GM18909 (cell line): Measurements from ENCODE around the gene RTN3.

Source experiments
- ATAC-seq: cut with Tn5 transposase; IDR thresholded peaks from one replicate; pipeline ENCODE4 v1.9.1; 2021; ENCODE audit warnings: mild to moderate bottlenecking; ENCODE audit not compliant: unreplicated experiment, poor library complexity

Gene RTN3

DNA sequence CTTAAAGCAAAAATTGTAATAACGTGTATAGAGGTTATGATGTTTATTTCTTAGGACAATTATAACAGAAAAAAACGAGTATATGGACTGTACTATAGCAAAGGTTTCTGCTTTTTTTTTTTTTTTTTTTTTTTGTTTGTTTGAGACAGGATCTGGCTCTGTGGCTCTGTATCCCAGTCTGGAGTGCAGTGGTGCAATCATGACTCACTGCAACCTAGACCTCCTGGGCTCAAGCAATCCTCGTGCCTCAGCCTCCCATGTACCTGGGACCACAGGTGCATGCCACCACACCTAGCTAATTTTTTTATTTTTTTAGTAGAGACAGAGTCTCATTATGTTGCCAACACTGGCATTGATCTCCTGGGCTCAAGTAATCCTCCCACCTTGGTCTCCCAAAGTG, 48.0 kb downstream of the RTN3 start:
- no peak for ATAC-seq

DNA sequence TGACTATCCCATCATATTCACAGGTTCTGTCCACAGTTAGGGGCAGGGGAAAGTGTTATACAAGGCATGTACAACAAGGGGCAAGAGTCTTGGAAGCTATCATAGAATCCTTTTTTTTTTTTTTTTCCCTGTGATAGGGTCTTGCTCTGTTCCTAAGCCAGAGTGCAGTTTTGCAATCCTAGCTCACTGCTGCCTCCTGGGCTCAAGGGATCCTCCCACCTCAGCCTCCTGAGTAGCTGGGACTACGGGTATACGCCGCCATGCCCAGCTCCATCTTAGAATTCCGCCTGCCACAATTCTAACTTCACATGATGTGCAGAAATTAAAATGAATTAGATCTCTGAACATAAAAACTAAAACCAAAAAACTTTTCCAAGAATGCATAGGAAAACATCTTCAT, 55.6 kb downstream of the RTN3 start:
- no peak for ATAC-seq

DNA sequence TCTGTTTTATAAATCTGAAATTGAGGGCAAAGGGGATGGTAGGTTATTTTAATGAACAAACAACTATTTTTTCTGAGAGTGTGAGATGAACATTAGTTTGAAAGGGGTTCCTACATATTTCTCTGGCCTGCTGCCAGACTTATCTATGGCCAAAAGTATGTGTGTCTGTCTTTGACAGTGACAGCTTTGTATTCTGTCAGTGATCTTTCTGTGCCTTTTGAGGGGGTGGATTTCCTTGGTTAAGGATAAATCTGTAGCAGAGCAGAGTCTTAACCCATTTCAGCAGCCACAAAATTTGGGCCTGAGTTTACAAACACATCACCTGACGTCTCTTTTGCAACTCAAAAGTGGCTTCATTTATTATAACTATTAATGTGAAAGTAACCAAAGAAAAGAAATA, 56.4 kb downstream of the RTN3 start:
- ATAC-seq = no peak

DNA sequence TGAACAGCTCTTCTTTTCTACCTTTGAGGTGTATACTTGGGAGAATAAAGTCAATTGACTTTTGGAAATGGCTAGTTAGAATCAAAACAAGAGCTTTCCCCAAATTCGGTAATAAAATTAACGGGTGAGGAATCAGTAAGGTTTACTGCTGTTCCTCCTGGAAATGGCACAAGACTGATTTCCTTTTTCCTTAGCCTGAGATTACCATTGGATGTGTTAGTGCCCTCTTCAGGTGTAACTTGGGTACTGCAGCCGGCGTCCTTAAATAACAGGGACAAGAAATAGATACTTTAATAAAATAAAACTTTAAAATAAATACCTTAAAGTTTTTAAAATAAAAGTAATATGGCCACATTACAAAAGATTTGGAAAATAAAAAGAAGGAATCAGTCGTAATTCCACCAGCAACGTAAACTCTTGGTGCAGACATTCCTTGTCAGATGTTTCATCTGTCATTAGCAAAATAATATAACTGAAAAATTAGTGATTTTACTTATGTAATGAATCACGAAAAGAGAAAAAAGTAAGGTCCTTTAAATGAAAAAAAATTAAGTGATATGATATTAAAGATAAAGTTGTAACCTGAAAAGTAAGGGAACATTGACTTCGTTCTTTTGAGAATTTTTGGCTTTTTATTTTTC, 57.5 kb downstream of the RTN3 start:
- ATAC-seq = no peak

DNA sequence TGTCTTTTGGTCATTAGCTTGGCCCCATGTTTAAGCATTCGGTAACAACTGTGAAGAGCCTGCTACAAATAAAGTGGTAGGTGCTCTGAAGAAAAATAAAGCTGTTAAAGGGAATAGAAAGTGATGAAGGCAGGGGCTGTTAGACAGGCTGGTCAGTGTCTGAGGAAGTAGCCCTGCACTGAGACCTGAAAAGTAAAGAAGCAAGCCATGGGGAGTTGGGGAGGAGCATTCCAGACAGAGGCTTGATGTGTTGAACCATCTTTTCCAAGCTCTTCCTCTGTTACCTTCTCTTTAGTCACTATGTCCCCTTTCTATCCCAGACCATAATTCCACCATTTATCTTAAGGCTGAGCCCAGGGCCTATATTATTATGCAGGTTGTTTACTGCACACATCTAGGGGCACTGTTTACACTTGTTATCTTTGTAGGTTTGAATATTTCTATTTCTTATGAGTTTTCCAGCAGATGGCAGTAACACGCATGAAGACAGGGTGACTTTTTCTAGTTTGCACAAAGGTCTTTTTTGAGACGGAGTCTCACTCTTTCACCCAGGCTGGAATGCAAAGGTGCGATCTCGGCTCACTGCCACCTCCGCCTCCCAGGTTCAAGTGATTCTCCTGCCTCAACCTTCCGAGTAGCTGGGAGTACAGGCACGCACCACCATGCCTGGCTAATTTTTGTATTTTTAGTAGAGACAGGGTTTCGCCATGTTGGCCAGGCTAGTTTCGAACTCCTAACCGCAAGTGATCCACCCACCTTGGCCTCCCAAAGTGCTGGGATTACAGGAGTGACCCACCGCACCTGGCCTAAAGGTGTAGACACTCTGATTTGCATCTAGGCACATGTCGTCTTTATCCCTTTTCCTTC, 64.2 kb downstream of the RTN3 start:
- ATAC-seq = no peak

DNA sequence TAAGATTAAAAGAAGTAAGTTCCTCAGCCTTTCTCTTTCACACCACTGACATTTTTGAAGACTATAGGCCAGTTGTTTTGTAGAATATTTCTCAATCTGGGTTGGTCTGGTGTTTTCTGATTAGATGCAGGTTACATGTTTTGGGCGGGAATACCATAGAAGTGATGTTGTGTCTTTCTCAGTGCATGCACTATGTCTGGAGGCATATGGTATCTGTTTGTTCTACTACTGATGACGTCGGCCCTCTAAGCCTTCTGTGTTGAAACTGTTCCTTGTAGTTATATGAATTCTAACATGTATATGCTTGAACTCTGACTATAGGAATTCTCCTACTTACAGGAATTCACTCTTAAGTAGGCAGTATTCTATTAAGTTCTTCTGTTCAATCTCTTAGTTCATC, 65.7 kb downstream of the RTN3 start:
- ATAC-seq = no peak

DNA sequence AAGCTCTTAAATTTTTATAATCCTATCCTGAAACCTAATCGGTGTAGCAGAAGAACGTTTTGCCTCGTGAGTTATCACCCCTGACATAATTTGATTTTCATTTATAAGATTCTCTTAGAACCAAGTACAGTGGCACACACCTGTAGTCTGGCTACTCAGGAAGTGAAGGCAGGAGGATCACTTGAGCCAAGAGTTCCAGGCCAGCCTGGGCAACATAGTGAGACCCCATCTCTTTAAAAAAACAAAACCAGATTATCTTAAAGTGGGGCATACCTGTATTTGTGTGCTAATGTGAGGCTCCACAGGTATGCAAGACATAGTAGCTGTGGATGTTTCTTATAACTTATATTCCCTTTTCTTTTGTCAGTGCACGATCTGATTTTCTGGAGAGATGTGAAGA, 68.3 kb downstream of the RTN3 start:
- no peak for ATAC-seq

DNA sequence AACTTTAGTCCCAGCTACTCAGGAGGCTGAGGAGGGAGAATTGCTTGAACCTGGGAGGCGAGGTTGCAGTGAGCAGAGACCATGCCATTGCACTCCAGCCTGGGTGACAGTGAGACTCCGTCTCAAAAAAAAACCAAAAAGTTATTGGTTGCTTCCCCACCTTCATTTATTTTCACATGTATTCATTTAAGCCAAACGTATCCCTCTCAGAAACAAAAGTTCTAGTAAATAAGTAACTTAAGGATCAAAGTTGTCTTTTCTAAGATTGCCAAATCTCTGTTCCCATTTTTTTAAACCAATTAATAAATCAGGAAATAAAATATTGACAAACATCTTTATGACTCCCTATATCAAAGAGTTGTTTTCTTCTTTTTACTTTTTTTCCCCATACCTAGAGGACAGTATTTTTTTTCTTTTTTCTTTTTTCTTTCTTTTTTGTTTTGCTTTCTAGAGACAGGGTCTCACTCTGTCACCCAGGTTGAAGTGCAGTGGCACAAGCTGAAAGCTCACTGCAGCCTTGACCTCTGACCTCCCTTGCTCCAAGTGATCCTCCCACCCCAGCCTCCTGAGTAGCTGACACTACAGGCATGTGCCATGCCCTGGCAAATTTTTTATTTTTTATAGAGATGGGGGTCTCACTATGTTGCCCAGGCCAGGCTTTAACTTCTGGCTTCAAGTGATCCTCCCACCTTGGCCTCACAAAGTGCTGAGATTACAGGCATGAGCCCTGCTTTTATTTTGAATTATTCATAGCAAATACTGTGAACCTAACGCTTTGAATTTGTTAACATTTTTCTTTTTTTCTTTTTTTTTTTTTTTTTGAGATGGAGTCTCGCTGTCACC, 75.8 kb downstream of the RTN3 start:
- ATAC-seq = no peak

DNA sequence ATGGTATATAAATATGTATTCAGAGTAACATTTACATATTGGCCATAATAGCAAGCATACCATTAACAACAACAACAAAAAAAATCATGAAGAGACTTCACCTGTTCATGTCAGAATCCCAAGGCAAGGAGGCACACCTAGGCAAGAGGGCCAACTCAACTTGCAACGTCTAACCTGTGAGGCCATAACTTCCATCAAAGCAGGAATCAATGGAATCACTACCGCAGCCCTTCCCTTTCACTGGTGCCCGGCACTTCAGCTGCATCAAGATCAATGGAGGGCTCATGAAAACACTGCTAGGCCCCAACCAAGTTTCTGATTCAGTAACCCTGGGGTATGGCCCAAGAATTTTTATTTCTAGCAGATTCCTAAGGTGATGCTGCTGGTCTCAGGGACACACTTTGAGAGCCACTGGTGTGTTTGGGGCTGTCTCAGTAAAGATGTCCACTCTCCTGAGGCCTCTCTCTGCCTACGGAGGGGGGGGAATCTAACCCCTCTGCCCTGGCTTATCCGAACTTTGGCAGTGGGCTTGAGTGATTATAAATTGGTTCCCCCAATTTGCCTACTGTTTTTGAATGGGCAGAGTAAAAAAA, 79.3 kb downstream of the RTN3 start:
- ATAC-seq = no peak

DNA sequence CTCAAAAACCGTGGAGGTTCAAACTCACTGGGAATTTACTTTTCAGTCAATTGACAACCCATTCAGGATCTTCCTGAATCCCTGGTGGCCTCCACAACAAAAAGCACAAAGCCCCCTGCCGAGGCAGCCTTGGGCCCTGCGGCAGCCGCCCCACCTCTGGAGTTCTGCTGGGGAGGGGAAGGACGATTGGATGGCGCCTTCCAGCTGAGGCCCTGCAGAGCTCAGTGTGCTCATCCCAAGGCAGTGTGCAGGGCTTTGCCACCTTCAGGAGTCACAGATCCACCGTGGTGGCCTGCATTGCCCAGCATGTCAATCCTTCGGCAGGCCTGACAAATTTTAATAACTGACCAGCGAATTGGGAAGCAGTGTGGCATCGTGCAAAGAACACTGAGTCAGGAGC, 79.9 kb downstream of the RTN3 start:
- no peak for ATAC-seq

DNA sequence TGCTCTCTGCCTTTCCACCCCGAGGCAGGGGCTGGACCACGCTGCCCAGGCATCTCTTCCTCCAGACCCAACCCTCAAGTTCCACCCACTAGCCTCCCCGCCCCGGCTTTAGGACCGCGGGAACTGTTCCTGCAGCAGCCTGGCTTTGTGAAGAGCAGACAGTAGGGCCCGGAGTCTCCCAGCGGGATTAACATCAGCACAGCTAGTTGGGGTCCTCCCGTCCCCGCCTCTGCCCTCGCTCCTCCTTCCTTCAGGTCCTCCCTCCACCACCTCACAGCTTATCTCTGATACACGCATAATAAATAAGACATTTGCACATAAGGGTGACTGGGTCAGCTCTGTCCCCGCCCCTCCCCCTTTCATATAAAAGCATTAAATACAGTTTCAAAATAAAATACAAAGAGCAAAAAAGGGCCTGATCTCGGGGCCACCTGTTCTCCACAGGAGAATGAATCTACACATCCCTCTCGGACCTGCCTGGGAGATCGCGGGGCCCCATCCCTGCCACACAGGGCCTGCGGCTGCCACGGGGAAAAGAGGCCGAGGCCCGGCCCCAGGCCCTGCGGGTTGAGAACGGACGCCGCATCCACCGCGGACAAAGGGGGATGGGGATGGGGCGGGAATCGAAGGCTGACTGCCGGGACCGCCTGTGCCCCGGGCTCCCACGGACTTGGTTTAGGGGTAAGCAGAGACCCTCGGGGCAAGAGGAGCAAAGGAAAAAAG, 80.8 kb downstream of the RTN3 start:
- ATAC-seq = no peak

DNA sequence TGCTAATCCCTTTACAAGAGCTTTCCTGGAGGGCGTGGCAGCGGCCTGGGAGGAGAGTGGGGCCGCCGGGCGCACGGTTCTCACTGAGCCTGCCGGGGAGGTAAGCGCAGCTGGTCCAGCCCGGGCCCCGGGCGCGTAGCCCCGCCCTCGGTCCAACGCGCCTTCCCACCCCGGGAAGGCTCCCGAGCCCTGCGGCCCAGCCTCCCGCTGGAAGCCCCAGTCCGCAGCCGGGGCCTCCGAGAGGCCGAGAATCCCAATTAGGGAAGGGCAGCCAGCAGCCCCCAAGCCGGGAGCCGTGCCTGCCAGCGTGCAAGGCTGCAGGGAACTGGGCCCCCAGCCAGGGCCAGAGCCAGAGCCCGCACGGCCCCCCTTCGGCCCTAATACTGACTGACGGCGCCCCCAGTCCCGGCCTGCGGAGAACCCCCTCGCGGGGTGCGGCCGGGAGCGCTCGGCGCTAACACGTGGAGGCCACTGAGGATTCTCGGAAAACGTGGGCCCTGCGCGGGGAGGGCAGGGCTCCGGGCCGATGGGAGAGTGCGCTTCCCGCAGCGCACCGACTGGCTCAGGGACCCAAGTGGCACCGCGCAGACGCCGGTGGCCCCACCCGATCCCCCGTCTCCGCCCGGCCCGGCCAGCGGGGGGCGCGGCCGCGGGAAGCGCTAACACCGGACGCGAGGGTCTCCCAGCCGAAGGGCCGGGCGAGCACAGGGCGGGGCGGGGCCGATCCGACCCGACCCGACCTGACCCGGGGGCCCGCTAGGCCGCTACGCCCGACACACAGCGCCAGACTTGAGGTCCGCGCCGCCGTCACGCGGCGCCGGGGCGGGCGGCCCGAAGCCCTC, 81.6 kb downstream of the RTN3 start:
- no peak for ATAC-seq

DNA sequence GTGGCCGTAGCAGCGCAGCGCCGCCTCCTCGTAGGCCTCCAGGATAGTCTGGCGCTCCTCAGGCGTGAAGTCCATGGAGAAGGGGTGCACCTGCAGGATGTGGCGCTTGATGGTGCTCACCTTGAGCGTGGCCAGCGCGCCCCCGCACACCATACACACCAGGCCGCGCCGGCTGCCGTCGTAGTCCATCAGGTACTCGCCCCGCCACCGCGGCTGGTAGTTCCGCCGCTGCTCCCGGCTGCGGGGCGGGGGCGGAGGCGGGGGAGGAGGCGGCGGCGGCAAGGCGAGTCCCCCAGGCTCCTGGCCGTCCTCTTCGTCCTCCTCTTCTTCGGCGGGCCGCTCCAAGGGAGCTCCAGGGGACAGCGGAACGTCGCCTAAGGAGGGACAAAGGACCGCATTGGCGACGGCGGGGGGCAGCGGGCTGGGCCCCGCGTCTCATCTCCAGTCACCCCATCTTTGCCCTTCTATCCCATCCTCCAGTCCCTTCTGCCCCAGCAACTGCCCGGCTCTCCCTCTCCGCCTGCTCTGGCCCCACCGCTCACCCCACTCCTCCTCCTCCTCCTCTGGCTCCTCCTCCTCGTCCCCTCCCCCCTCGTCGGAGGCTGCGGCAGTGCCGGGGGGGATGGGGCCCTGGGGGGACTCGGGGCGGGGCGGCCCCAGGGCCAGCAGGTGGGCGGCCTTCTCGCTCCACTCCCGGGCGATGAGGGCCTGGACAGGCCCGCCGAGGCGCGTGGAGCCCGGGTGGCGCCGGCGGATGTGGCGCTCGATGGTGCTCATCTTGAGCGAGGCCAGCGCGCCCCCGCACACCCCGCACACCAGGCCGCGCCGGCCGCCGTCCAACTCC, 82.4 kb downstream of the RTN3 start:
- ATAC-seq = no peak

DNA sequence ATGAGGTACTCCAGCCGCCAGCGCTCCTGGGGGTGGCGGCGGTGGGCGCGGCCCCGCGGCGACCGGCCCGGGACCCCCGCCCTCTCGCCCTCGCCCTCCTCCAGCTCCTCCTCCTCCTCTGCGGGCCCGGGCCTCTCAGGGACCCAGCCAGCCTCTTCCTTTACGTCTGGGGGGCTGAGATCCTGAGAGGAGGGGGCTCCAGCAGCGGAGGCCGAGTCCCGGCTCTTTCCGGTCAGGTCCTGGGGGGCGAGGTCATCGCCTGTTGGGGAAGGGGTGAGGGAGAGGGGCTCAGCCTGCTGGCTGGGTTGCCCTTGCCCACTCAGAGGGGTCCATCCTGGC, 83.0 kb downstream of the RTN3 start:
- ATAC-seq = no peak

DNA sequence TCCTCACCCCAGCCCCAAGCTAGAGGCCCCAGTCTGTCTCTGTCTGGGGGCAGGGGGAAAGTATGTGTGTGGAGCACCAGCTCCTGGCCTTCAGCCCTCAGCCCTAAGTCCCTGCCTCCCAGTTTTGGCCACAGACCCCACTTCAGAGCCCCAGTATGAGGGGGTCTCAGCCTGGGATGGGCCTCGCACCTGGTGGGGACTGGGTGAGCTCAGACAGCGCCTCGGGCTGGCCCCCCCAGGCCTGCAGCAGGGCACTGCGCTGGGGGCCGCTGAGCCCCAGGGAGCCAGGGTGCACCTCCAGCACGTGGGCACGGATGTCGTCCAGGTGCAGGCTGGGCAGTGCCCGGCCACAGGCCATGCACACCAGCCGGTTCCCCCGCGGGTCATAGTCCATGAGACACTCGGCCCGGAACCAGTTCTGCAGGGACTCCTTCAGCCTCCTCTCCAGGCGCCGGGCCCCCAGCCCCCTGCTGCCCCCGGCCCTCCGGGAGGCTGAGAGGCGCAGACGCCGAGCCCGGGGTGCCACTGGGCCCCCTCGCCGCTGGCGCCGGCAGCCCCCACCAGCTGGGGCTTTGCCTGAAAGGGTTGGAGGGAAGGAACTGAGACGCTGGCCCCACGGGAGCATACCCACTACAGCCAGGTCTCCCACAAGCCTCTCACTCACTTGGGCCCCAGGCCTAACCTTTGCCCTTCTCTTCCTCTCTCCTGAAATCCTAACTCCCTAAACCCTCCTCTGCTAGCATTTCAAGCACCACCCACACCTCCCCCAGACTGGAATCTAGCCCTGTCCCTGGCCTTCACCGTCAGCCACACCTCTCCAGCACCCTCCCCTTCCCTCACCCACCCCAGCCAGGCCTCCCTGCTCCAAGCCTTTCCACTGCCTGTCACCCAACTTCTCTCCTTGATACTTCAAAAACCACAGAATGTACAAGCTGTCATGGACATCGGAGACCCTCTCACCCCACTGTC, 83.7 kb downstream of the RTN3 start:
- no peak for ATAC-seq

DNA sequence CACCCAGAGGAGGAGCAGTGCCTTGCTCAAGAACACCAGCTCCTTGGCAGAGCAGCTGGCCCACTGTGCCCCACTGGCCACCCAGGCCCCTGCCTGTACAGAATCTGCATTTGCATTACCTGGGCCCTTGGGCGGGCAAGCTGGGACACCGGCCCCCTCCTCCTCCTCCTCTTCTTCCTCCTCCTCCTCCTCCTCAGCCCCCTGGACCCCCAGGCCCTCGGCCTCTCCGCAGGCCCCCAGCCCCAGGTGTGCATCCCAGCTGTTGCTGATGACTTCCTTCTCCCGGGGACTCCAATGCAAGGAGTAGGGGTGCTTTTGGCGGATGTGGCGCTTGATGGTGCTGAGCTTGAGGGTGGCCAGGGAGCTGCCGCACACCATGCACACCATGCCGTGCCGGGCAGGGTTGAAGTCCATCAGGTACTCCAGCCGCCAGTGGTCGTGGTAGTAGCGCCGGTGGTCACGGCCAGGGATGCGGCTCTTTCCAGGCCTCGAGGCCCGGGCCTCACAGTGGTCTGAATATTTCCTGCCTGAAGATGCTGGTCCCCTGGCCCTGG, 84.5 kb downstream of the RTN3 start:
- ATAC-seq = no peak
